ENCODE results near the gene CLSTN1. TPM values are rescaled to one million over a fixed set of nuclear protein-coding genes. Genes with fewer than 3 reads are reported as not detected.

Gene CLSTN1
- total and polyA plus RNA-seq, 2 donors from 2014 or later, result 114 to 158 TPM

GRCh38 chr1:9850442-9851162 lies 26.8 kb upstream of the CLSTN1 start:
- H3K27ac ChIP-seq (ENCODE audit: low read depth in 2 of 2, low read length in 2 of 2), result no peak overlapping the region
- H3K9me3 ChIP-seq (ENCODE audit: control insufficient read depth in 2 of 3, insufficient read depth in 1 of 3, low read length in 3 of 3), result no peaks in the 10 kb centered on the region
- no peak overlapping the region for H3K4me3 ChIP-seq (ENCODE audit: low read length in 3 of 3)
- H3K27me3 ChIP-seq (ENCODE audit: control insufficient read depth, insufficient read depth, low read length), result no peaks in the 10 kb centered on the region
- no peaks in the 10 kb centered on the region for H3K4me1 ChIP-seq (ENCODE audit: control insufficient read depth in 2 of 3, insufficient read depth in 2 of 3, low read depth in 1 of 3, low read length in 3 of 3)
- FAIRE-seq (no peak), DNase-seq (peak in 1 of 5 donors; percentile 43)
- no peaks in the 10 kb centered on the region for H3K36me3 ChIP-seq (ENCODE audit: control insufficient read depth in 2 of 3, insufficient read depth in 3 of 3, low read length in 3 of 3)
- intact Hi-C loops (cut with DNase I), result no loop called here
- no peak overlapping the region for H3K9ac ChIP-seq (ENCODE audit: low read length in 3 of 3)
- no peak for TF ChIP-seq CTCF (IDR thresholded peaks at IDR 0.05; ENCODE audit: borderline replicate concordance, extremely low read depth, insufficient read depth)

GRCh38 chr1:9849691-9850441 lies 26.1 kb upstream of the CLSTN1 start:
- no peaks in the 10 kb centered on the region for H3K9me3 ChIP-seq (ENCODE audit: control insufficient read depth in 2 of 3, insufficient read depth in 1 of 3, low read length in 3 of 3)
- no peak overlapping the region for H3K27ac ChIP-seq (ENCODE audit: low read depth in 2 of 2, low read length in 2 of 2)
- DNase-seq (peak in 1 of 5 donors; percentile 46), FAIRE-seq (no peak)
- intact Hi-C loops (cut with DNase I), result no loop called here
- H3K4me1 ChIP-seq (ENCODE audit: control insufficient read depth in 2 of 3, insufficient read depth in 2 of 3, low read depth in 1 of 3, low read length in 3 of 3), result no peaks in the 10 kb centered on the region
- no peak overlapping the region for H3K9ac ChIP-seq (ENCODE audit: low read length in 3 of 3)
- H3K27me3 ChIP-seq (ENCODE audit: control insufficient read depth, insufficient read depth, low read length), result no peaks in the 10 kb centered on the region
- no peak for TF ChIP-seq CTCF (IDR thresholded peaks at IDR 0.05; ENCODE audit: borderline replicate concordance, extremely low read depth, insufficient read depth)
- no peaks in the 10 kb centered on the region for H3K36me3 ChIP-seq (ENCODE audit: control insufficient read depth in 2 of 3, insufficient read depth in 3 of 3, low read length in 3 of 3)
- H3K4me3 ChIP-seq (ENCODE audit: low read length in 3 of 3), result no peak overlapping the region

- H3K9ac ChIP-seq (ENCODE audit: low read length in 3 of 3), result no peak overlapping the region
- H3K4me1 ChIP-seq (ENCODE audit: control insufficient read depth in 2 of 3, insufficient read depth in 2 of 3, low read depth in 1 of 3, low read length in 3 of 3), result peaks cover 0 to 3% (median 0%) of the 10 kb centered on the region in 3 donors
- H3K9me3 ChIP-seq (ENCODE audit: control insufficient read depth in 2 of 3, insufficient read depth in 1 of 3, low read length in 3 of 3), result no peaks in the 10 kb centered on the region
- H3K27me3 ChIP-seq (ENCODE audit: control insufficient read depth, insufficient read depth, low read length), result no peaks in the 10 kb centered on the region
- DNase-seq, result no peak
- no peak for TF ChIP-seq CTCF (IDR thresholded peaks at IDR 0.05; ENCODE audit: borderline replicate concordance, extremely low read depth, insufficient read depth)
- no peaks in the 10 kb centered on the region for H3K36me3 ChIP-seq (ENCODE audit: control insufficient read depth in 2 of 3, insufficient read depth in 3 of 3, low read length in 3 of 3)
- FAIRE-seq, result no peak
- H3K27ac ChIP-seq (ENCODE audit: low read depth in 2 of 2, low read length in 2 of 2), result no peak overlapping the region
- intact Hi-C loops (cut with DNase I), result no loop called here
- no peak overlapping the region for H3K4me3 ChIP-seq (ENCODE audit: low read length in 3 of 3)
Observed at GRCh38 chr1:9848022-9848421, 24.3 kb upstream of the CLSTN1 start.
